NCI-H2029 treated with DMSO at 0.1 percent for 48 hours (cell line): ENCODE data around the gene RAPH1.

Experiments
- DNase-seq: peaks from one replicate; lab custom pipeline; 2025; lab: John Stamatoyannopoulos, UW

RAPH1 gene

GRCh38 chr2:203361495-203361894, 173.6 kb downstream of the RAPH1 start:
- DNase-seq, result no peak

GRCh38 chr2:203360833-203361430, 174.2 kb downstream of the RAPH1 start:
- DNase-seq, result no peak

- DNase-seq, result no peak
Measured at GRCh38 chr2:203359450-203359849, 175.7 kb downstream of the RAPH1 start.

GRCh38 chr2:203354966-203355365, 180.1 kb downstream of the RAPH1 start:
- no peak for DNase-seq

GRCh38 chr2:203352604-203353255, 182.4 kb downstream of the RAPH1 start:
- no peak for DNase-seq

GRCh38 chr2:203347375-203347774, 187.7 kb downstream of the RAPH1 start:
- no peak for DNase-seq

- no peak for DNase-seq
Measured at GRCh38 chr2:203346612-203347011, 188.5 kb downstream of the RAPH1 start.

GRCh38 chr2:203344667-203345066, 190.4 kb downstream of the RAPH1 start:
- DNase-seq, result no peak
